GM18499 (cell line): ENCODE data around the gene POLR3B.
"Not testable (repeated sequence)": the region's sequence is repeated elsewhere in the genome, so short reads cannot be mapped to it uniquely, and the experiment has no call there.

Source experiments
- ATAC-seq: cut with Tn5 transposase; IDR thresholded peaks from one replicate; pipeline ENCODE4 v1.9.1; 2021; ENCODE audit warnings: moderate number of reproducible peaks; ENCODE audit not compliant: insufficient read depth, unreplicated experiment

Gene POLR3B

DNA sequence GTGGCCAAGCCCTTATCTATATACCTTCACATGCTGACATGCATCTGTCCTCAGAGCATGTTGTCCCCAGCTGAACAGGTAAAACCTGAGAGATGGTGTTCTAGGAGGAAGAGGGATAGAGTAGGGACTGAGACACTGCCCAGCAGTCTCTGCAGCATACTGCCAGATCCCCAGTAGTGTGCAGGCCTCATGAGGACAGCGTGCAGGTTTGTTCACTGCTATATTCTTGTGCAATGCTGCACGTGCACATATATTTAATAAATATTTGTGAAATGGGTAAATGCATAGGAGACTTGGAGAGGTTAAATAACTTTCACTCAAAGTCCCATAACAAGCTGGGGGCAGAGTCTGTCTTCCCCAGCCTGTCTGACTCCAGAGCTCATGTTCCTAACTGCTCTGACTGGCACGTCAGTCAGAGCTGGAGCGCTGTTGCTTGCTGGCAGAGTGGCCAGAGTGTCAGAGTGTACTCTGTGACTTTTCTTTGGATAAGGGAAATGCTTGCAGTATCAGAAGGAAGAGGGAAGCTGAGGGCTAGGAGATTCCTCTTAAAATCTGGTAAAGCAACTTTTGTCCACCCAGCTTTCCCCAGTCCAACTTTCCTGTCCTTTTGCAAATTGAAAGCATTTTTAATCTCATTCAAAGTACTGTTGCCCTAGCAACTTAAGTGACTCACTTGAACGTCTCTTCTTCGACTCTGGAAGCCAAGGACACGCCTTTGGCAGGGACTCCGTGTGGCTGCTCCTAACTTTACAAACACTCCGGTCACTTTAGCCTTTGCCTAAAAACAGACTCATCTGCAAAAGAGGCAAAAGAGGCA, 14.9 kb upstream of the POLR3B start:
- no peak for ATAC-seq

GRCh38 chr12:106343214-106343528, 14.4 kb upstream of the POLR3B start:
- no peak for ATAC-seq

GRCh38 chr12:106344131-106344530, 13.4 kb upstream of the POLR3B start:
- no peak for ATAC-seq

GRCh38 chr12:106345746-106346145, 11.8 kb upstream of the POLR3B start:
- no peak for ATAC-seq

DNA sequence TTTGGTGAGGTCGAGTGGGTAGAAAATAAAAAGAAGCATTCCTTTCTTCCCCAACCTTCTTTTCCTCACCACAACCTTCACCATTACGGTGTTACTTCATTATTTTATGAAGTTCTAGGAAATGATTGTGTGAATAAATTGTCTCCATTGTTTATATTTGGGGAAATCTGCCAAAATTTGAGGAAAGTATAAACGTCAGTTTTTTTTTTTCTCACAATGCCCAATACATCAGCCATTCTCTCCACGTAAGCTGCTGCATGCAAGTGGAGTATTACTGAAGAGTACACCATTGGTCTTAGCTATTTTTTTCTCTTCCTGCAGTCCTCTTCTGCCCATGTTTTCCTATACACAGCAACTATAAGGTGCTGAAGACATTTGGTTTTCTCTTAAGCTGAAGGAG, 9.1 kb upstream of the POLR3B start:
- ATAC-seq, result no peak

GRCh38 chr12:106353175-106353574, 4.4 kb upstream of the POLR3B start:
- no peak for ATAC-seq

GRCh38 chr12:106358396-106359241, 1.1 kb downstream of the POLR3B start:
- peak; percentile 1 for ATAC-seq

DNA sequence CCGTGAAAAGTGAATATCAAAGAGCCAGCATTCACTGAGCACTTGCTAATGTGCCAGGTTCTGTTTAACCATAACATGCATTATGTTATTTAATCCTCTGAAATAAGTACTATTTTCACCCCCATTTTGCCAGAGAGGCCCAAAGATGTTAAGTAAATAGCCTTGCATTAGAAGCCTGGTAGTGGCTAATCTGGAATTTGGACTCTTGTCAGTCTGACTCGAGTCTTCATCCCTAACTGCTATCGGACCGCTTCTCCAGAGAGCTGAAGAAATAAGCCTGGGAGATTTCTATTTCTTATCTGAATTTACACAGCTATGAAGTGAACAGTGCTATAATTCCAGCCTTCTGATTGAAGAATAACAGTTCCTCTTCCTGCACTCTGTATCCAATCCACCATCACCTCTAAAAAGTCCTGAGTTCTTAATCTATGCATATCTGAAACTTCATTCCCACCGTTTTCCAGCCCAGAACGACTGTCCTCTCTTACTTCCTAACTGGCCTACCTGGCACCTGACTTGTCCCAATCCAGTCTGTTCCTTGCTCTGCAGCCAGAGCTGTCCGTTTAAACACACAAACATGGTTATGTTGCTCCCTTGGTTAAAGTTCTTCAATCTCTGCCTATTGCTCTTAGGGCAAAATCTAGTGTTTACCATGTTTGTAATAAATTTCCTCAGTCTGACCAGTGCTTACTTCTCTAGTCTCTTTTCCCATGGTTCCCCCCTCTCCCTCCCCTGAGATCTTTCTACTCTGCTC, 2.3 kb downstream of the POLR3B start:
- no peak for ATAC-seq

- ATAC-seq, result no peak
These were observed 2.9 kb downstream of the POLR3B start for GRCh38 chr12:106360400-106360994.

GRCh38 chr12:106362971-106363370, 5.4 kb downstream of the POLR3B start:
- ATAC-seq, result no peak

DNA sequence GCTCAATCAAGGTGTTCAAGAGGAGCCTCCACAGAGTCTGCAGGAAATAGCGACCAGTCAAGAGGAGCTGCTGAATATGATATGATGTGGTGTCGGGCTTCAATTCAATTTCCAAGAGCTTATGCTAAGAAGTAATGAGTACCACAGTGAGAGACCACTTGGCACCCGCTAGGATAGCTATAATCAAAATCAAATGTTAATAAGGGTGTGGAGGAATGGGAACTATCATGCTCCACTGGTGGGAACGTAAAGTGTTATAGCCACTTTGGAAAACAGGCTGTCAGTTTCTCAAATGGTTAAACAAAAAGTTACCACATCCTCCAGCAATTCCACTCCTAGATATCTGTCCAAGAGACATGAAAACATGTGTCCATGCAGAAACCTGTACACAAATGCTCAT, 6.7 kb downstream of the POLR3B start:
- ATAC-seq, result no peak

- no peak for ATAC-seq
These were observed 12.2 kb downstream of the POLR3B start for GRCh38 chr12:106369624-106370346.

DNA sequence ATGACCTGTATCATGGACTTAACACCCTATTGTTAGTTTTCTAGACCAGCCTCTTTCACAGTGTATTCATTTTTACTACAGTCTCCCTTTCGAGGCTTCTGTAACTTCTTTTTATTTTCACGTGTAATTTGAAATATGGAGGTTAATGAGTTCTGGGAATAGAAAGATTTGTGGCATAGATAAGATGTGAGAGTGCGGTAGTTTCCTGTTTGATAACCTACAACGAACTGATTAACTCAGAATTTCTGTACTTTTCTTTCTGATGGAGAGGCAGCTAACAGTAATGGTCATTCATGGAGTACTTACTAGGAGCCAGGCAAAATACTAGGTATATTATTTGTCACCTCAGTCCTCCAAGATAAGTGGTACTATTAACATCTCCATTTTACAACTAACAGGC, 21.2 kb downstream of the POLR3B start:
- no peak for ATAC-seq

GRCh38 chr12:106380954-106381353, 23.4 kb downstream of the POLR3B start:
- ATAC-seq, result no peak

DNA sequence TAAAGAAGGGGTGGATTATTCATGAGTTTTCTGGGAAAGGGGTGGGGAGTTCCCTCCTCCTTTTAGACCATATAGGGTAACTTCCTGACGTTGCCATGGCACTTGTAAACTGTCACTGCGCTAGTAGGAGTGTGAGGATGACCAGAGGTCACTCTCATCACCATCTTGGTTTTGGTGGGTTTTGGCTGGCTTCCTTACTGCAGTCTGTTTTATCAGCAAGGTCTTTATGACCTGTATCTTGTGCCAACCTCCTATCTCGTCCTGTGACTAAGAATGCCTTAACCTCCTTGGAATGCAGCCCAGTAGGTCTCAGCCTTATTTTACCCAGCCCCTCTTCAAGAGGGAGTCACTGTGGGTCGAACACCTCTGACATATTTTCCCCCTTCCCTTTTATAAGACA, 24.3 kb downstream of the POLR3B start:
- not testable (repeated sequence) for ATAC-seq

DNA sequence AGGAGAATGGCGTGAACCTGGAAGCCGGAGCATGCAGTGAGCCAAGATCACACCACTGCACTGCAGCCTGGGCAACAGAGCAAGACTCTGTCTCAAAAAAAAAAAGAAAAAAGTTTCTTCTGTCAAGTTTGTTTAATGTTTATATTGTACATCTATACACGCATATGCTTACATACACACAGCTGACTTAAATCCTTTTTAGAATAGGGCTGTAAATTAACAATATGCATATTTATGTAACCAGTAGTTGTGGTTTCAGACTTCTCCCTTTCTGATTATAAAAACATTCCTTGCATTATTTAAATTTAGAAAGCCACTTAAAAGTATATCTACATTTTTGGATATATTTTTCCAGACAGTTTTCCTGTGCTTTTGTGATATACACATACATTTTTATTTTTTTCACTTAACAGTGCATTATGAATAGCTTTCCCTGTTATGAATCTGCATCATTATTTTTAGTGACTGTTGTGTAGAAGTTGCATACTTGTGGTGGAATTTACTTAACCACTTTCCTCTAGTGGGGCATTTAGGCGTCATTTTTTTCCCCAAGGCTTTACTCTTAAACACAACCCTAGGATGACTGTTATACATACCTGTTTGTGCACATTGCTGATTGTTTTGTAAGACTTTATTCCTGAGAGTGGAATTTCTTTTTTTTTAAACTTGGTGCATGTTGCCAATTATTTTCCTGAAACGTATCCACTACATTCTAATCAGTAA, 29.4 kb downstream of the POLR3B start:
- ATAC-seq, result no peak

GRCh38 chr12:106387848-106388377, 30.4 kb downstream of the POLR3B start:
- ATAC-seq, result no peak

DNA sequence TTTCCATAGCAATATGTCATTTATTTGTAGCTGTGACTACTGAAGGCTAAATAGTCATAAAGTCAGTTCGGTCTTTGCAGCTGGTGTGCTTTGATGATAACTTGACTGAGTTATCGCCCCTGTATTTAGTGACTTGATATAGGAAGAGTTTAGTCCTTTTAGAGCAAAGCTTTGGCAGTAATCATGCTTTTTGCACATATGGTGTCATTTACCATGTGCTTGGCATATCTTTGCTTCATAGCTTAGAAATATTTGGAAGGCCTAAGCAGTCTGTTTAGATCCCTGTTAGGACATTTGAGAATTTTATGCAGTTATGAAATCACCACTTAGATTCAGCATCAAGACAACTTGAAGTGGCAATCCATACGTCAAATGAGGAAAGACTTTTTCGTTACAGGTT, 31.6 kb downstream of the POLR3B start:
- ATAC-seq, result no peak

- ATAC-seq, result no peak
These were observed 35.2 kb downstream of the POLR3B start for GRCh38 chr12:106392759-106393158.
